Activated CD4-positive, CD25-positive, alpha-beta regulatory T cell treated with anti-CD3 and anti-CD28 coated beads, Interleukin-2, amount 50 U/mL, for 16 hours (primary cell): ENCODE results near the gene PCSK2.

Source experiments
- DNase-seq: peaks from one replicate; pipeline ENCODE4 v3.0.0-alpha.2; 2020; ENCODE audit warnings: low read depth, low spot score

Gene PCSK2

GRCh38 chr20:17399303-17399985 is 172.6 kb downstream of the PCSK2 start:
- DNase-seq, result no peak

- DNase-seq, result no peak
Observed at GRCh38 chr20:17403461-17403860, 176.6 kb downstream of the PCSK2 start.

- no peak for DNase-seq
Observed at GRCh38 chr20:17406051-17406590, 179.3 kb downstream of the PCSK2 start.

- no peak for DNase-seq
Observed at GRCh38 chr20:17407550-17407949, 180.7 kb downstream of the PCSK2 start.

- DNase-seq, result no peak
Observed at GRCh38 chr20:17417225-17417624, 190.4 kb downstream of the PCSK2 start.

- DNase-seq, result no peak
Observed at GRCh38 chr20:17418737-17419136, 191.9 kb downstream of the PCSK2 start.

- no peak for DNase-seq
Observed at GRCh38 chr20:17419479-17420041, 192.7 kb downstream of the PCSK2 start.

GRCh38 chr20:17421493-17421892 is 194.7 kb downstream of the PCSK2 start:
- no peak for DNase-seq

GRCh38 chr20:17423782-17424181 is 196.9 kb downstream of the PCSK2 start:
- no peak for DNase-seq

- no peak for DNase-seq
Observed at GRCh38 chr20:17427638-17428037, 200.8 kb downstream of the PCSK2 start.

GRCh38 chr20:17430125-17430950 is 203.5 kb downstream of the PCSK2 start:
- DNase-seq, result no peak

- peak; percentile 19 for DNase-seq
Observed at GRCh38 chr20:17431621-17432364, 205.0 kb downstream of the PCSK2 start.

- DNase-seq, result no peak
Observed at GRCh38 chr20:17436664-17437063, 209.8 kb downstream of the PCSK2 start.

- DNase-seq, result no peak
Observed at GRCh38 chr20:17437251-17437650, 210.4 kb downstream of the PCSK2 start.

GRCh38 chr20:17438436-17439039 is 211.7 kb downstream of the PCSK2 start:
- no peak for DNase-seq

- DNase-seq, result no peak
Observed at GRCh38 chr20:17439616-17440296, 212.9 kb downstream of the PCSK2 start.

GRCh38 chr20:17441745-17442144 is 214.9 kb downstream of the PCSK2 start:
- no peak for DNase-seq

- no peak for DNase-seq
Observed at GRCh38 chr20:17442588-17442987, 215.7 kb downstream of the PCSK2 start.

- no peak for DNase-seq
Observed at GRCh38 chr20:17443131-17443858, 216.5 kb downstream of the PCSK2 start.

- DNase-seq, result no peak
Observed at GRCh38 chr20:17444091-17444490, 217.3 kb downstream of the PCSK2 start.
